ENCODE data around the gene PHF23.

PHF23 gene

GRCh38 chr17:7253082-7253481 lies 13.8 kb upstream of the PHF23 start:
- H3K4me3 ChIP-seq (ENCODE audit: low read depth, low read length) = no peak overlapping the region
- no peak overlapping the region for H2BK5ac ChIP-seq (ENCODE audit: low read depth, low read length, poor library complexity)
- peaks cover 30% of the 10 kb centered on the region for H3K79me2 ChIP-seq (ENCODE audit: control insufficient read depth, insufficient read depth, low read length, poor library complexity)
- H3K36me3 ChIP-seq (ENCODE audit: control insufficient read depth in 1 of 2, insufficient read depth in 2 of 2, low read length in 2 of 2) = peaks cover 18 to 25% of the 10 kb centered on the region in 2 experiments
- no peak overlapping the region for H4K8ac ChIP-seq (ENCODE audit: low read depth, low read length)
- H2BK120ac ChIP-seq (ENCODE audit: insufficient read depth, low read length, poor library complexity) = no peak overlapping the region
- no peak overlapping the region for H4K91ac ChIP-seq (ENCODE audit: low read depth, low read length)
- H3K9me3 ChIP-seq (ENCODE audit: insufficient read depth, low read depth, low read length) = peaks cover 1% of the 10 kb centered on the region
- peaks cover 6 to 10% of the 10 kb centered on the region in 2 experiments for H3K4me1 ChIP-seq (ENCODE audit: control insufficient read depth in 1 of 2, insufficient read depth in 2 of 2, low read length in 2 of 2)
- H2AK5ac ChIP-seq (ENCODE audit: low read length) = no peak overlapping the region
- no peaks in the 10 kb centered on the region for H3K27me3 ChIP-seq (ENCODE audit: insufficient read depth, low read length)
- peak overlapping the region; percentile 98 for H3K4me2 ChIP-seq (ENCODE audit: low read length)
- no peak overlapping the region for H3K14ac ChIP-seq (ENCODE audit: low read length)
- no peak overlapping the region for H2AFZ ChIP-seq (ENCODE audit: insufficient read depth, low read length, poor library complexity)
- WGBS (ENCODE audit: extremely low coverage, insufficient coverage, insufficient read length) = no CpG with 5 or more reads among the region's 5 CpGs
- no peak overlapping the region for H3K27ac ChIP-seq (ENCODE audit: low read depth, low read length)
- H2BK12ac ChIP-seq (ENCODE audit: low read length) = no peak overlapping the region
- H4K12ac ChIP-seq (ENCODE audit: low read depth, low read length) = no peak overlapping the region
- H3K4ac ChIP-seq (ENCODE audit: low read depth, low read length) = no peak overlapping the region
- no peak overlapping the region for H3K9ac ChIP-seq (ENCODE audit: low read length)
- no peak for DNase-seq
- no peak overlapping the region for H3K18ac ChIP-seq (ENCODE audit: low read length)
- H3K23ac ChIP-seq (ENCODE audit: low read length) = no peak overlapping the region
- H3K79me1 ChIP-seq (ENCODE audit: low read length) = peaks cover 17% of the 10 kb centered on the region

GRCh38 chr17:7252176-7253043 lies 13.2 kb upstream of the PHF23 start, which contains the start of gene ELP5:
ELP5 (plus strand) TSS chr17:7252215; CDS start chr17:7252551, 336 bp downstream.
- peak; percentile 89 to 96 for DNase-seq
- no CpG with 5 or more reads among the region's 55 CpGs for WGBS (ENCODE audit: extremely low coverage, insufficient coverage, insufficient read length)
- peaks cover 6 to 10% of the 10 kb centered on the region in 2 experiments for H3K4me1 ChIP-seq (ENCODE audit: control insufficient read depth in 1 of 2, insufficient read depth in 2 of 2, low read length in 2 of 2)
- H3K27ac ChIP-seq (ENCODE audit: low read depth, low read length) = peak within 1 kb of the TSS; percentile 100
- peaks cover 30% of the 10 kb centered on the region for H3K79me2 ChIP-seq (ENCODE audit: control insufficient read depth, insufficient read depth, low read length, poor library complexity)
- H3K4me2 ChIP-seq (ENCODE audit: low read length) = peak within 1 kb of the TSS; percentile 98
- H2BK5ac ChIP-seq (ENCODE audit: low read depth, low read length, poor library complexity) = peak within 1 kb of the TSS; percentile 94
- peak within 1 kb of the TSS; percentile 99 for H4K91ac ChIP-seq (ENCODE audit: low read depth, low read length)
- peak within 1 kb of the TSS; percentile 98 for H3K18ac ChIP-seq (ENCODE audit: low read length)
- H2BK12ac ChIP-seq (ENCODE audit: low read length) = no peak within 1 kb of the TSS
- peaks cover 1% of the 10 kb centered on the region for H3K9me3 ChIP-seq (ENCODE audit: insufficient read depth, low read depth, low read length)
- peak within 1 kb of the TSS; percentile 99 for H2BK120ac ChIP-seq (ENCODE audit: insufficient read depth, low read length, poor library complexity)
- no peak within 1 kb of the TSS for H3K23ac ChIP-seq (ENCODE audit: low read length)
- H4K8ac ChIP-seq (ENCODE audit: low read depth, low read length) = peak within 1 kb of the TSS; percentile 98
- H3K79me1 ChIP-seq (ENCODE audit: low read length) = peaks cover 17% of the 10 kb centered on the region
- H3K36me3 ChIP-seq (ENCODE audit: control insufficient read depth in 1 of 2, insufficient read depth in 2 of 2, low read length in 2 of 2) = peaks cover 15 to 23% of the 10 kb centered on the region in 2 experiments
- peak within 1 kb of the TSS; percentile 98 for H3K4me3 ChIP-seq (ENCODE audit: low read depth, low read length)
- peak within 1 kb of the TSS; percentile 98 for H2AK5ac ChIP-seq (ENCODE audit: low read length)
- H3K9ac ChIP-seq (ENCODE audit: low read length) = peak within 1 kb of the TSS; percentile 99
- peak within 1 kb of the TSS; percentile 99 for H3K14ac ChIP-seq (ENCODE audit: low read length)
- H3K4ac ChIP-seq (ENCODE audit: low read depth, low read length) = peak within 1 kb of the TSS; percentile 99
- H3K27me3 ChIP-seq (ENCODE audit: insufficient read depth, low read length) = no peaks in the 10 kb centered on the region
- H2AFZ ChIP-seq (ENCODE audit: insufficient read depth, low read length, poor library complexity) = peak within 1 kb of the TSS; percentile 83
- H4K12ac ChIP-seq (ENCODE audit: low read depth, low read length) = peak within 1 kb of the TSS; percentile 94

- H3K27ac ChIP-seq (ENCODE audit: low read depth, low read length) = peak within 1 kb of the TSS; percentile 100
- peak within 1 kb of the TSS; percentile 99 for H4K91ac ChIP-seq (ENCODE audit: low read depth, low read length)
- peaks cover 6 to 10% of the 10 kb centered on the region in 2 experiments for H3K4me1 ChIP-seq (ENCODE audit: control insufficient read depth in 1 of 2, insufficient read depth in 2 of 2, low read length in 2 of 2)
- no peaks in the 10 kb centered on the region for H3K27me3 ChIP-seq (ENCODE audit: insufficient read depth, low read length)
- H3K14ac ChIP-seq (ENCODE audit: low read length) = peak within 1 kb of the TSS; percentile 99
- H2AFZ ChIP-seq (ENCODE audit: insufficient read depth, low read length, poor library complexity) = peak within 1 kb of the TSS; percentile 83
- WGBS (ENCODE audit: extremely low coverage, insufficient coverage, insufficient read length) = no CpG with 5 or more reads among the region's 41 CpGs
- peak within 1 kb of the TSS; percentile 98 for H3K18ac ChIP-seq (ENCODE audit: low read length)
- peak within 1 kb of the TSS; percentile 98 for H3K23ac ChIP-seq (ENCODE audit: low read length)
- H3K79me2 ChIP-seq (ENCODE audit: control insufficient read depth, insufficient read depth, low read length, poor library complexity) = peaks cover 30% of the 10 kb centered on the region
- peak; percentile 98 to 100 for DNase-seq
- H3K4ac ChIP-seq (ENCODE audit: low read depth, low read length) = peak within 1 kb of the TSS; percentile 99
- H3K9ac ChIP-seq (ENCODE audit: low read length) = peak within 1 kb of the TSS; percentile 99
- peaks cover 1% of the 10 kb centered on the region for H3K9me3 ChIP-seq (ENCODE audit: insufficient read depth, low read depth, low read length)
- peak within 1 kb of the TSS; percentile 94 for H4K12ac ChIP-seq (ENCODE audit: low read depth, low read length)
- H2AK5ac ChIP-seq (ENCODE audit: low read length) = peak within 1 kb of the TSS; percentile 98
- H2BK5ac ChIP-seq (ENCODE audit: low read depth, low read length, poor library complexity) = peak within 1 kb of the TSS; percentile 94
- peaks cover 15 to 23% of the 10 kb centered on the region in 2 experiments for H3K36me3 ChIP-seq (ENCODE audit: control insufficient read depth in 1 of 2, insufficient read depth in 2 of 2, low read length in 2 of 2)
- peaks cover 17% of the 10 kb centered on the region for H3K79me1 ChIP-seq (ENCODE audit: low read length)
- peak within 1 kb of the TSS; percentile 98 for H3K4me2 ChIP-seq (ENCODE audit: low read length)
- peak within 1 kb of the TSS; percentile 98 for H3K4me3 ChIP-seq (ENCODE audit: low read depth, low read length)
- H4K8ac ChIP-seq (ENCODE audit: low read depth, low read length) = peak within 1 kb of the TSS; percentile 98
- peak within 1 kb of the TSS; percentile 99 for H2BK120ac ChIP-seq (ENCODE audit: insufficient read depth, low read length, poor library complexity)
- no peak within 1 kb of the TSS for H2BK12ac ChIP-seq (ENCODE audit: low read length)
Measured at GRCh38 chr17:7251661-7252175, 12.5 kb upstream of the PHF23 start, which contains the start of gene CTDNEP1. CTDNEP1 (minus strand) TSS chr17:7251734; CDS start chr17:7251296, 438 bp downstream.

Measured in trophoblast cell (in vitro differentiated cells and primary cell).